ENCODE data around the gene EIF1AX.
"Not testable (repeated sequence)": the region's sequence is repeated elsewhere in the genome, so short reads cannot be mapped to it uniquely, and the experiment has no call there.

Gene EIF1AX

DNA sequence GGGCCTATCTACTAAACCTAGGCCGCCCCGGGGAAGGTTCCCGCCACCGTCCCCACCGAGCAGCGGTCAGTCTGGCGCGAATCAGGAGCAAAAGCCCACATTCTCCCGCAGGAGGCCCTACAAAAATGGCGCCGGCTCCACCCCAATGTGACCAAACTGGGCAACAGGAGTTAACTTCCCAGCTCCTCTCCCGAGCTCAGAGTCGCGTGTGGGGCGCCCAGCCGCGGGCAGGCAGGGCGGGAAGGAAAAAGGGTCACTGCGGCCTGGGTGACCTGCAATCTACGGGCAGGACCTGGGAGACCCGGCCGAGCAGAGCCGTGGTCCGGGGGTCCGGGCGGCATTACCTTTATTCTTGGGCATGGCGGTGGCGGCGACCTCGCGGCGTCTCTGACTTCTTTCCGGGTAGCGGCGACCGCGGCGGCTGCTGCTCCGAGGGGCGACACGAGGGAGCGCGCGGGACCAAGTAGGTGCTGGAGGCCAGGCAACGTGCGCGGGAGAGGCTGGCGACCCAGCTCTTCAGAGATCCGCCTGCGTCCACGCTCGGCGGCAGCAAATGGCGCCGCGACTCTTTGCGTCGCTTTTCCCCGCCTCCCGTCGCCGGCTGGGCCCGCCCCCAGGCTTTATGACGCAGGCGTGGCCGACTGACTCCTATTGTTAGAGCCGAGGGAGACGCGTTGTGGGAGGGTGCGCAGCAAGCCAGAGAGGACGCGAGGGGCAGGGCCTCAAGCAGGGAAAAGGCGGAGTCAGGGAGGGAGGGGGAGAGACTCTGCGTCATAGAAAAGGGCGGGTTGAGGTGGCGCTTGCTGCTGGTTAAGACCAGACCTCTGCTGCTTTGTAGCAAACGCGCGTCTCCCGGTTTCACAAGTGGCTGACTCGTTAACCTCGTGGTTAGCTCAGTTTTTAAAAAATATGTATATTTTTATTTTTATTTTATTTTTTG, at the start of gene EIF1AX:
Gene EIF1AX, minus strand, starts transcription at position 558 of the 940 bp plus-strand sequence. Its CDS starts 198 bp downstream, at position 360.
- in situ Hi-C loops (cut with MboI; ENCODE audit: low sequenced_read_pairs), result no loop called here

- in situ Hi-C loops (cut with MboI; ENCODE audit: low sequenced_read_pairs), result no loop called here
Observed at GRCh38 chrX:20189171-20189570, 47.5 kb upstream of the EIF1AX start.

DNA sequence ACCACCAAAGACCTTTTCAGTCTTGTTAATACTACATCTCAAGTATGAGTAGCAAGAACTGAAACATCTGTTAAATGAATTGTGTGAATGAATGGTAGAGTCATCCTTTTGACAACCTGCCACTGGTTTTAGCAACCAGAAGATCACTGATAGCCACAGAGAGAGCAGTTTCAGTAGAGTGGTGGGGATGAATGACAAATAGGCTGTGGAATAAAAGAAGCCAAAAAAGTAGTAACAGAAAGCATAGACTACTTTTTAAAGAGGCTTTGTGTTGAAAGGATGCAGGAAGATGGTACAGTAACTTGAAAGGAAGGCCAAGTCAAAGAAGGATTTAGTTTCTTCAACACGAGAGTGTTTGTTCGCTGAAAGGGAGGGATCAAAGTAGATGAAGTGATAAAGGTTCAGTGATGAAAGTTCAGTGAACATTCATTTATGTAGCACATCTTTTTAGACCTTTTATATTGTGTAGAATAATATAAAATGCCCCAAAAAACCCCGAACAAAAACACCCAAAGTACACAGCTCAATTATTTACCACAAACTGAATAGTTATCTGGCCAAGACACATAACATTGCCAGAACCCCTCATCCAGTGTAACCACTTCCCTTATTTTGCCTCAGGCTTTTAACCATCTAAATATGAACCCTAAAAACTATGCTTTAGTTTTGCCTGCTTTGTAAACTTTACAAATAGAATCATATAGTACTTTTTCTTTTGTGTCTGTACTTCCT, 40.1 kb upstream of the EIF1AX start:
- in situ Hi-C loops (cut with MboI; ENCODE audit: low sequenced_read_pairs), result no loop called here

- in situ Hi-C loops (cut with MboI; ENCODE audit: low sequenced_read_pairs), result no loop called here
Observed at GRCh38 chrX:20177093-20177492, 35.5 kb upstream of the EIF1AX start.

DNA sequence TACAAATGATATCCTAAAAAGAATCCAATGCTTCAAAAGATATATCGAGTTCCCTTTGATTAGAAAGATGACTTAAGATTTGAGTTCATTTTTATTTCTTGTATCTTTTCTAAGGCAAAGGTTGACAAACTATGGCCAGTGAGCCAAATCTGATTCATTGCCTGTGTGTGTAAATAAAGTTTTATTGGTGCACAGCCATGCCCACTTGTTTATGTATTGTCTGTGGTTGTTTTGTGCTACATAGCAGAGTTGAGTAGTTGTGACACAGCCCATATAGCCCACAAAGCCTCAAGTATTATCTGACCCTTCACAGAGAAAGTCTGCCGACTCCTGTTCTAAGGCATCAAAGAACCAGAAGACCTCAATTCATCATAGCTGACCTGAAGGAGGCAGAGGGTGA, 32.2 kb upstream of the EIF1AX start:
- in situ Hi-C loops (cut with MboI; ENCODE audit: low sequenced_read_pairs), result no loop called here

DNA sequence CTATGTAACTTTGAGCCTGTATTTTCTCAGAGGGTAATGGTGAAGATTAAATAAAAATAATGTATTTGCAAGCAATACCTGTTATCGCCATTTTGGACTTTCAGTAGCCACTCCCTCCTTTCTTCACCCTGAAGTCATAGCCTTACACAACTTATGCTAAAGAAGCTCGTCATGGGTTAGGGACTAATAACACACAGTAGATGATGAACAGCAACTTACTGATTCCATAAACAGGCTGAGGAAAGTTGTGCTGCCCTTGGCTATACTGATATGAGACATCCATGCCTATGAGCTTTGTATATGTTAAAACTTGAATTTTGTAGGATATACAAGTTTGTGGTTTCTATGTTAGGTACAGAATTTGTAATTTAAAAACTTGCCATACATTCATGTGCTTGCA, 31.7 kb upstream of the EIF1AX start:
- in situ Hi-C loops (cut with MboI; ENCODE audit: low sequenced_read_pairs), result no loop called here

DNA sequence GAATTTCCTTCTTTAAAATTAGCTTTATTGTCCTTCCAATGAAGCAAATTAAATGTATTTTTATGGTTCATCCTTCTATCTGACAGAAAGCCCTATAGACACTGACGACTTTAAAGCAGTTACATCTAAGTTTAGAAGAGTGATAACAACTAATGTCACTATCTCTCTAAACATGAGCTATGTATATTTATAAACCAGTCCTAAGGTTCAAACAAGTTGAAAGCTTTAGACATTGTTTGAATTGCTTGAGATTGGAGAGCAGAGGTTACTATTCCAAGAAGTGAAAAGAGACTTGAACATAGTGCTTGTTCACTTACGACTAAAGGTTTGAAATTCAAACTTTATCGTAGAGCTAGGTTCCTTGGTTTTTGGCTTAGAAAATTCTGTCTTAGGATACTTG, 30.2 kb upstream of the EIF1AX start:
- in situ Hi-C loops (cut with MboI; ENCODE audit: low sequenced_read_pairs), result no loop called here

- in situ Hi-C loops (cut with MboI; ENCODE audit: low sequenced_read_pairs), result not testable (repeated sequence)
Observed at GRCh38 chrX:20162516-20162915, 20.9 kb upstream of the EIF1AX start.

DNA sequence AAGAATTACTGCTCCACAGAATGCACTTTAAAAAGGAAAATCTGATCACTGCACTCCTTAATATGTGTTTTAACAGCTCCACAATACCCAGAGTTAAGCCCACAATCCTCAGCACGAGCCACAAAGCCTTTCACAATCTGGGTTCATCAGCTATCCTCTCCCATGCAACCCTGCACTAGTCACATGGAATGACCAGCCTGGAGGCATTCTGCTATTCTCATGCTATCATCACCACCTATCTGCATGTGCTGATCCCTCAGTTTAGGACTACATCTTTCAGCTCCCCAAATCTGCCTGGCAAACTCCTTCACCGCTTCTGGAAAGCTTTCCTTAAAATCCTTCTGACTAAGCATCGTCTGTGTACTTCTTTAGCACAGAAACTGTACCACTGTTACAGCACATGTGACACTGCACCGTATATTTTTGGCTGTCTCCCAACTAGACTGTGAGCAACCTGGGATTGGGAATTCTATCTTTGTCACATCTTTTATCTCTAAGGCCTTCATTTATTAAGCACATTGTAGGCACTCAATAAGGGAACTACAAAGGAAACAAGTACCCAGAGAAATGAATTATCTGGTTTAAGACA, 18.3 kb upstream of the EIF1AX start:
- in situ Hi-C loops (cut with MboI; ENCODE audit: low sequenced_read_pairs), result no loop called here

DNA sequence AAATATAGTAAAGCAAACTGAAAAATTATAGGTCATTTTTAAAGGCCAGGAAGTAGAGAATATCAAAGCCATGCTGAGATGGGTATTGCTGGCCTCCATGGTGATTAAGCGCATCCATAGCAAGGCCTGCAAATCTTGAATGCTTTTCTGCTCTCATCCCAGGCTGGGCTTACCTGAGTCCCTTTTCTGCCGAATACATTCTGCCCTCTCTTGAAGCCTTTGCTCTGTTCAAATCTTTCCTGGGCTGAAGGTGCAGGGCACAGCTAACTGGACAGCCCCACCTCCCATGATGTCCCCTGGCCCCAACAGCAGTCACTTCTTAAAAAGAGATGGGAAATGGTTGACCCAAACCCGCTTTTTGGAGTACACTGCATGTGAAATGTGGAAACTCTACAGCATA, 10.1 kb upstream of the EIF1AX start:
- in situ Hi-C loops (cut with MboI; ENCODE audit: low sequenced_read_pairs), result no loop called here

GRCh38 chrX:20149326-20149725, 7.7 kb upstream of the EIF1AX start:
- in situ Hi-C loops (cut with MboI; ENCODE audit: low sequenced_read_pairs), result no loop called here

DNA sequence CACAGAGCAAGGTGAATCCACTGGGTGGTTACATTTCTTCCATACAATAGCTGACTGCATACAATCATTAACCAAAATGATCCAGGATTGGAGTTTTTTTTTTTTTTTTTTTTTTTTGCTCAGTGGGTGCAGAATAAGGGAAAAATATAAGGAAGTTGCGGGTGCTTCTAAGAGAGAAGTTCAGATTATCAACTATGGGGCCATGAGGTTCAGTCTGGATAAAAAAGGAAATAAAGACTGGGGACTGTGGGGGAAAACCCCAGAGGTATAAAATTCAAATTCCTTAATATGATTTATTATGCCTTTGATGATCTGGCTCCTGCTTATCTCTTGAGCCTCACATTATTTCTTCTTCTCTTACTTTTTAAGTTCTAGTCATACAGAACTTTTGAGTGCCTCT, 5.9 kb upstream of the EIF1AX start:
- in situ Hi-C loops (cut with MboI; ENCODE audit: low sequenced_read_pairs), result no loop called here

DNA sequence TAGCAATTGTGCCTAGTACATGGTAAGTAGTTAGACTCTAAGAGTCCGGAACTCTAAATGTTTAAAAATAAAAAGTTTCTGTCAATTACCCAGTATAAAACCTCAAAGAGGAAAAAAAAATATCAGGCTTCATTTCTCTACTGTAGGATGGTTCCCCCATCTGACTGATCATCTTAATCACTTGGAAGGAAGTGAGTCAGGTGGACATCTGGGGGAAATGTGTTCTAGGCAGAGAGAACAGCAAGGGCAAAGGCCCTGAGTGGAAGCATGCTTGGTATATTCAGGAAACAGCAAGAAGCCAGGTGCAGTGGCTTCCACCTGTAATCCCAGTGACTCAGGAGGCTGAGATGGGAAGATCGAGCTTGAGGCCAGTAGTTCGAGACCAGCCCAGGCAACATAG, 2.9 kb upstream of the EIF1AX start:
- in situ Hi-C loops (cut with MboI; ENCODE audit: low sequenced_read_pairs), result no loop called here

DNA sequence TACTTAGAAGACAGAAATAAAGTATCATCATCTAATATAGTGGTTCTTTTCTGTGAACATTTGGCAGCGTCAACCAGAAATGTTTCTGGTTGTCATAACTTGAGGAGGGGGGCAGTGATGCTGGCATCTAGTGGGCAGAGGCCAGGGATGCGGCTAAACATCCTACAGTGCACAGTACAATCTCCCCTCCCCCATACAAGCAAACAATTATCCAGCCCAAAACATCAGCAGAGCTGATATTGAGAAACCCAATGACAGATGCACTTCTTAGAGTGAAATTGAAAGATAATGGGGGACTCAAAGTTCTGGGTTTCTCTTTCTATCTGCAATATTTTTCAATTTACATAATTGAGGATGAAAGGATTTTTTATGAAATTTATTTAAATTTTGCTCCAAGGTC, 1.9 kb upstream of the EIF1AX start:
- in situ Hi-C loops (cut with MboI; ENCODE audit: low sequenced_read_pairs), result no loop called here

DNA sequence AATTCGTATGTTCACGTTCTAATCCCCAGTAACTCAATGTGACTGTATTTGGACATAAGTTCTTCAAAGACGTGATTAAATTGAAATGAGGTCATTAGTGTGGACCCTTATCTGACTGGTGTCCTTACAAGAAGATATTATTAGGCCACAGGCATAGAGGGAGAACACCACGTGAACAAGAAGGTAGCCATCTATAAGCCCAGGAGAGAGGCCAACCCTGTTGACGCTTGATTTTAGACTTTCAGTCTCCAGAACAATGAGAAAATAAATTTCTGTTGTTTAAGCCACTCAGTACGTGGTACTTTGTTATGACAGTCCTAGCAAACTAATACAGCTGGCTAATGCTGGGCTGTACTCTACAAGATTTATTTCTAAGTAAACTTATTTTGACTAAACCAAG, 1.5 kb upstream of the EIF1AX start:
- in situ Hi-C loops (cut with MboI; ENCODE audit: low sequenced_read_pairs), result no loop called here

GRCh38 chrX:20140420-20140819, 1.2 kb downstream of the EIF1AX start:
- in situ Hi-C loops (cut with MboI; ENCODE audit: low sequenced_read_pairs), result no loop called here

DNA sequence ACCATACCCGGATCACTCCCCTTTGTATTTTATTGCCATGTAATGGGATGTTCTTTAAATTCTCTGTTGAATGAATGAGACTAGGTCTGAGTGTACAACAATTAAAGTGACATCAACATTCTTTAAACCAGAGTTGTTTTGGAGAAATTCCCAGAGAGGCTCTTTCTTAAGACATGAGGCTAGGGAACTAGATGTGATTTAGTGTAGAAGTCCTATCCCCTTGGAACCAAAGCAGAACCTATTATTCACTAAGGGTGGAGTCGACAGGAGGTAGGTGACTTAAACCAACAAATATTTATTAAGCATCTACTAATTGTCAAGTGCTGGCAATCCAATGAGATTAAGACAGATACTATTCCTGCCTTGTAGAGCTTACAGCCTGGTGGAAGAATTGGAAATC, 1.7 kb downstream of the EIF1AX start:
- in situ Hi-C loops (cut with MboI; ENCODE audit: low sequenced_read_pairs), result no loop called here

- in situ Hi-C loops (cut with MboI; ENCODE audit: low sequenced_read_pairs), result no loop called here
Observed at GRCh38 chrX:20135944-20136343, 5.7 kb downstream of the EIF1AX start.

DNA sequence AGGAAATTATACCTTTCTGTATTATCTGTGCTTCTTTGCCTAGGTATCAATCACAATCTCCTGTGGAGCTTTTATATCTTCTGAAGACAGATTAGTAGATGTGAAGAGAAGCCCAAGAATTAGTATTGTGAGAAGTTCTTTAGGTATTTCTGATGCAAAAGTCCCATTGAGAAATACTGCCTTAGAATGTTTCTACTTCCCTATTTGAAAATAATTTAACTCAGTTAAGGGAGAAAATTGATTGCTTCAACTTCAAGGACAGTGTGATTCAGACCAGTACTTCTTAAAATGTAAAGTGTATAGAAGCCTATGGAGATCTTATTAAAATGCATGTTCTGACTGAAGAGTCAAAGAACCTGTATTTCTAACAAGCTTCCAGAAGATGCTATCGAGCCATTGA, 9.0 kb downstream of the EIF1AX start:
- in situ Hi-C loops (cut with MboI; ENCODE audit: low sequenced_read_pairs), result no loop called here

DNA sequence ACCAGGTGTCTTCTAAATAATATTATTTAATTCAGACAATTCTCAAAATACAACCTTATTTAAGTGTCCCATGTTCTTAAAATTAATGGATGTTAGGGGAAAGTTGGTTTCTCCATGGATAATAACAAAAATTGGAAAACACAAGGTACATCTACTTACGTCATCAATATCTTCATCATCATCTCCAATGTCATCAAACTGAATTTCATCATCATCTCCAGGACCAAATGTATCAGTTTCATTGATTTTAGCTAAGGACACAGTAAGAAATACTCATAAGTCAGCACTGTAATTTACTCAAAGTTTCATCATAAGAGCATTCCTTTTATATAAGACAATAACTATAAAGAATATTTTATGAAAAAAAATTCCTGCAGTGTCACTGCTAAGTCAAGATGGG, 11.3 kb downstream of the EIF1AX start:
- in situ Hi-C loops (cut with MboI; ENCODE audit: low sequenced_read_pairs), result no loop called here

DNA sequence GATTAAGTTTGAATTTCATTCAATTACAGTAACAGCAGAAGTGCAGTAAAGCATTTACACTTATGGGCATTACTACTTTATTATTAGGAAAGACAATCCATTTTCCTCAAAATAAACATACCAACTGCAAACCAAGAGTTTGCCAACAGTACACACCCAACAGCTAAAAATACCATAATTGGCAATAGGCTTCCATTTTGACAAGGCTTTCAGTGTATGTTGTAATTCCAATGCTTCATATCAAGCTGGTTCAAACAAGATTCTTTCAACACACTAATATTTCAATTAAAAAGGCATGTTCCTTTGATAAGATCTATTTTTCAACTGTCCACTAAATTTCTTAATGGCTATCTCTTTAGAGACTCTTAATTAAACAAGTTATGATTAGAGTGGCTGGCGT, 12.1 kb downstream of the EIF1AX start:
- in situ Hi-C loops (cut with MboI; ENCODE audit: low sequenced_read_pairs), result no loop called here

DNA sequence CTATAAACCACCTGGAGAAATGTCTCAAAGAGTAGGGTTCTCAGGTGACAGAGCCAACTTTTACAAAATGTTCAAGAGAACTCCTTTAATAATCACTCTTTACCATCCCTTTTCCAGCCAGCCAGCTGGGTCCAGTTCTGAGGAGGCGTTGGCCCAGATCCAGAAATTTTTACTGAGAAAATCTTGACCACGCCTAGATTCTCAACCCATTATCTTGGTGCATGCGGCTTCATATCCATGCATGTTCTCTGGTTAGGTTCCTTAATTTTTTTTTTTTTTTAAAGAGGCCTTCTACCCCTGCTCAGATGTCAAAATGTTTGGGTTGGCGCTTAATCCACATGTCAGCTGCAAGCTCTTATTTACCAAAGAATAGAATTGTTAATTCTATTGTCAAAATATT, 13.0 kb downstream of the EIF1AX start:
- in situ Hi-C loops (cut with MboI; ENCODE audit: low sequenced_read_pairs), result no loop called here
